AG10803 (cell line): ENCODE results near the gene KLHL29.

Source experiments
- DNase-seq: peaks from one replicate; pipeline ENCODE4 v3.0.0; 2010; ENCODE audit warnings: low read depth
- H3K4me3 ChIP-seq: 2 replicates; pipeline ENCODE4 v1.5.1; 2011; ENCODE audit warnings: mild to moderate bottlenecking, low read length, control low read depth
- CTCF ChIP-seq: conservative IDR thresholded peaks from 2 replicates; pipeline ENCODE4 v1.5.1; 2011; ENCODE audit warnings: mild to moderate bottlenecking, low read length, control low read depth, inconsistent platforms

The KLHL29 gene

GRCh38 chr2:23708771-23709170 lies 323.8 kb downstream of the KLHL29 start:
- H3K4me3 ChIP-seq = no peak overlapping the region
- TF ChIP-seq CTCF = no peak
- no peak for DNase-seq

DNA sequence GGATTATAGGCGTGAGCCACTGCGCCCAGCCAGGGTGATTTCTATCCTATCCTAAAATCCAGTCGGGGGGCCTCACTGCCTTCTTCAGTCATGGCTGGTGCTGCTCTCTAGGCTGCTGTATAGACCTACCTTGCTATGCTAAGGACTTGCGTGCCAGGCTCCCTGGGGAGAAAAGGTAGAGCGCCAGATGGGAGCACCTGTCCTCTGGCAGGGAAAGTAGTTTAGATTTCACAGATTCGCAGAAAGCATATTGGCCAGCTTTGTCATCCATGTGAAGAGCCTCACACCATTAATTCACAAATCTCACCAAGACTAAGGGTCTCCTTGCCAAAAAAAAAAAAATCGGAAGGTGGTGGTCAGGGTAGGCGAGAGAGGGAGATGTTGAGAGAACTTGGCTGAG lies 324.3 kb downstream of the KLHL29 start:
- no peak overlapping the region for H3K4me3 ChIP-seq
- no peak for TF ChIP-seq CTCF
- DNase-seq = no peak

GRCh38 chr2:23711979-23712755 lies 327.2 kb downstream of the KLHL29 start:
- no peak overlapping the region for H3K4me3 ChIP-seq
- no peak for TF ChIP-seq CTCF
- DNase-seq = peak; percentile 45

GRCh38 chr2:23712756-23713151 lies 327.8 kb downstream of the KLHL29 start:
- no peak for TF ChIP-seq CTCF
- H3K4me3 ChIP-seq = no peak overlapping the region
- peak; percentile 5 for DNase-seq

DNA sequence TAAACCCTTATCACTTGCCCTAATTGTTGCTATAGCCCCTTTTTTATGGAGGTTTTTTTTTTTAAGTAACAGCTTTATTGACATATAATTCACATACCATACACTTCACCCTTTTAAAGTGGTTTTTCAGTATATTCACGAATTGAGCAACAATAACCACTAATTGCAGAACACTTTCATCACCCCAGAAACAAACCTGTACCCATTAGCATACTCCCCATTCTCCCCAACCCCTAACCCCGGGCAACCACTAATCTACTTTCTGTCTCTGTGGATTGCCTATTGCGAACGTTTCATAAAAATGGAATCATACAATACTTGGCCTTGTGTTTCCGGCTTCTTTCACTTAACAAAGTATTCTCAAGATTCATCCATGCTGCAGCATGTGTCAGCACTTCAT lies 328.4 kb downstream of the KLHL29 start:
- H3K4me3 ChIP-seq = no peak overlapping the region
- no peak for TF ChIP-seq CTCF
- peak; percentile 20 for DNase-seq

- no peak for DNase-seq
- no peak for TF ChIP-seq CTCF
Observed at GRCh38 chr2:23718931-23719700, 334.1 kb downstream of the KLHL29 start.

DNA sequence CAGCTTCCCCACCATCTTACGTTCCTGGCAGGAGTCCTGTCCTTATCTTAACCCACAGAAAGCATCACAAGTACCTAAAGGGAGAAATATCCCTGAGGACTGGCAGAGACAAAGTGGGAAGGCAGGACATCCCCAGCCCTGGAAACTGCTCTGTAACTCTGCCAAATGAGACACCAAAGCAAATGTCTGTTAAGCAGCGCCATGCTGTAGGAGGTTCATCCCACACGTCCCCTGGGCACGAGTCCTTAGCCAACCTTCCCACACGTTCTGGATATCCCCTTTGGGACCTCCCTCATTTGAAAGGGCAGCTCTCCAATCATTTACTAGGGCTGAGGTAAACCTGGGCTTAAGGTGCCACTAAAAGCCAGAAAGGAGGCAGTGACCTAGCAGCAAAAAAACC lies 334.7 kb downstream of the KLHL29 start:
- H3K4me3 ChIP-seq = no peak overlapping the region
- TF ChIP-seq CTCF = no peak
- no peak for DNase-seq

More at GRCh38 chr2:23718931-23719700, 334.1 kb downstream of the KLHL29 start:
- no peak overlapping the region for H3K4me3 ChIP-seq
